ENCODE data around the gene ADCY7.

ADCY7 gene

GRCh38 chr16:50298591-50299507 lies 32.5 kb downstream of the ADCY7 start:
- DNase-seq (ENCODE audit: low read depth, low spot score), result no peak

GRCh38 chr16:50299508-50300105 lies 33.3 kb downstream of the ADCY7 start:
- DNase-seq (ENCODE audit: low read depth, low spot score), result no peak

DNA sequence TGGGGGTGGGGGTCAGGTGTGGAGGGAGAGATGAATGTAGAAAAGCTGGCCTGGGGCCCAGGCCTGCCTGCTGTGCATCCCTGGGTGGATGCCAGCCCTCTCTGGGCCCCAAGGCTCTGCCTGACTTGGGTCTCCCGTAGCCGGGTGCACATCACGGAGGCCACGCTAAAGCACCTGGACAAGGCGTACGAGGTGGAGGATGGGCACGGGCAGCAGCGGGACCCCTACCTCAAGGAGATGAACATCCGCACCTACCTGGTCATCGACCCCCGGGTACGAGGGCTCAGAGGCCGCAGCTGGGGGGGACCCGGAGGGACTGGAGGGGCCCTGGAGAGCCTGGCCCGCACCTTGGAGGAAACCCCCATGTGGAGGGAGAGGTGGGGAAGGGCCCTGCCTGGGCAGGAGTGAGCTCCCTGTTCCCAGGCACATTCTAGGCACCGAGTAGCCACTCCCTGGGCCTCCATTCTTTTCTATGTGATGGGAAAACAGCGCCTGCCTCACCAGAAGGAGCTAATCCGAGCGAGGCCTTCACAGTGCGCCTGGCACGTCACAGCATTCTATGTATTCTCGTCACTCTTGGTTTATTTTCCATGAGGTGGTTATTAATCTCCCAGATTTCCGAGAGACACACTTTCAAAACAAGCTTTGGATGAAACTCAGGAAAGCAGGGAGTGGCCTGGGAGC lies 34.7 kb downstream of the ADCY7 start:
- DNase-seq (ENCODE audit: low read depth, low spot score), result no peak

DNA sequence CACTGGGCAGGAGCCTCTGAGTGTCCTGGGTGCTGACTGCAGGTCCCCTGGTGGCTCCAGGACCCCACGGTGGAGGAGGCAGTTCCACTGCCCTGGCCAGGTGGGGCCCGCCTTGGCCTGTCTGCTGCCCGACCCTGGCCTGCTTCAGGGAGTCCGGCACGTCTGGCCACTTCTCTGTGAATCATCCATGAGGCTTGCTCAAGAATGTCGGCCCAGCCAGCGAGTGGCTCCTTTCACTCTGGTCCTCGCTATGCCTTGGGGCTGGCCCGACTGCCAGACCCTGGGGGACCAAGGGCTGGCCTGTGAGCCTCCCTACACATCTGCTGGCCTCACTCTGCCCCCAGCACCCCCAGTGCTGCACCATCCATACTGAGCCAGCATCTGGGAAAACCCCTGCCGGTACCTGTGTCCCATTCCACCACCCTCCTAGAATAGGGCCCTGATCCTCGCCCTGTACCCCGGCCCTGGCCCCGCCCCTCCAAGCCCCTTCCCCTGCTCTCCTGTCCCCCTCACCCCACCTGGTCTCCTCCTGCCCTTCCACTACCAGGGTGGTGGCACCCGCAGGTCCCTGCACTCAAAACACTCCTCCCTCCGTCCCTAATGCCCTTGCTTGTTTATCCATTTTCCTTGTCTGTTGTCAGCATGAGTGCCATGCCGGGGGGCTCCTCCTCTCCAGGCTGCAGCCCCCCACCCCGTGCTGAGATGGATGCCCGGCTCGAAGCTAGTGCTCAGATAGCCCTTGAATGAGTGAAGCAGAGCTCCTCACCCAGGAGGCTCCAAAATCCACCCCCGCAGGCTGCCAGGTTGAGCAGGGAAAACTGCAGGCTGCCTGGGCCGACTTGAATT lies 35.5 kb downstream of the ADCY7 start:
- DNase-seq (ENCODE audit: low read depth, low spot score), result no peak

GRCh38 chr16:50302472-50303005 lies 36.2 kb downstream of the ADCY7 start:
- no peak for DNase-seq (ENCODE audit: low read depth, low spot score)

GRCh38 chr16:50303041-50303604 lies 36.8 kb downstream of the ADCY7 start:
- no peak for DNase-seq (ENCODE audit: low read depth, low spot score)

GRCh38 chr16:50303605-50304466 lies 37.5 kb downstream of the ADCY7 start:
- DNase-seq (ENCODE audit: low read depth, low spot score), result no peak

GRCh38 chr16:50304467-50305440 lies 38.4 kb downstream of the ADCY7 start:
- DNase-seq (ENCODE audit: low read depth, low spot score), result no peak

GRCh38 chr16:50305441-50306061 lies 39.2 kb downstream of the ADCY7 start:
- DNase-seq (ENCODE audit: low read depth, low spot score), result no peak

- no peak for DNase-seq (ENCODE audit: low read depth, low spot score)
Observed at GRCh38 chr16:50306287-50306686, 39.9 kb downstream of the ADCY7 start.

DNA sequence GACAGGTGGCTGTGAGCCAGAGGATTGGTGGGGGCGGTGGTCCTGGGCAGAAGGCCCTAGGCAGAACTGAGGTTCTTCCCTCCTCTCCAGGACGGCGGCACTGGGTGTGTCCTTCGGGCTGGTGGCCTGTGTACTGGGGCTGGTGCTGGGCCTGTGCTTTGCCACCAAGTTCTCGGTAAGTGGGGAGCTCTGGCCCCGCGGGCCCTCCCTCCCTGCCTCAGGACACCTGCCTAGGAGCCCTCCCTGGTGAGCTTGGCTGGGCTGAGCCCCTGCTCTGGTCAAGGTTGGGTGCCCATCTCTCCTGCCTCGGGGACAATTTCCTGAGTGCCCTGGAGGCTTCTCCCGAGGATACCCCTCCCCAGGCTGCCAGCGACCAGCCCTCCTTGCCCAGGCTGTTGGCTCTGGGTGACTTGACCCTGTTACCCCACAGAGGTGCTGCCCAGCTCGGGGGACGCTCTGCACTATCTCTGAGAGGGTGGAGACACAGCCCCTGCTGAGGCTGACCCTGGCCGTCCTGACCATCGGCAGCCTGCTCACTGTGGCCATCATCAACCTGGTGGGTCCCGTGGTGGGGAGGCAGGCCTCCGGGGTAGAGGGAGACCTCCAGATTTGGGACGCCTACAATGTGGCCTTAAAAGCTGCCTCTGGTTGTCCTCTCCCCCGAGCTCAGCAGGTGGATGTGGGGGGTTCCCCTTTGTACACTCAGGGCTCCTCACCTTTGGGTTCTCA lies 42.0 kb downstream of the ADCY7 start:
- DNase-seq (ENCODE audit: low read depth, low spot score), result no peak

- no peak for DNase-seq (ENCODE audit: low read depth, low spot score)
Observed at GRCh38 chr16:50309156-50309526, 42.8 kb downstream of the ADCY7 start.

DNA sequence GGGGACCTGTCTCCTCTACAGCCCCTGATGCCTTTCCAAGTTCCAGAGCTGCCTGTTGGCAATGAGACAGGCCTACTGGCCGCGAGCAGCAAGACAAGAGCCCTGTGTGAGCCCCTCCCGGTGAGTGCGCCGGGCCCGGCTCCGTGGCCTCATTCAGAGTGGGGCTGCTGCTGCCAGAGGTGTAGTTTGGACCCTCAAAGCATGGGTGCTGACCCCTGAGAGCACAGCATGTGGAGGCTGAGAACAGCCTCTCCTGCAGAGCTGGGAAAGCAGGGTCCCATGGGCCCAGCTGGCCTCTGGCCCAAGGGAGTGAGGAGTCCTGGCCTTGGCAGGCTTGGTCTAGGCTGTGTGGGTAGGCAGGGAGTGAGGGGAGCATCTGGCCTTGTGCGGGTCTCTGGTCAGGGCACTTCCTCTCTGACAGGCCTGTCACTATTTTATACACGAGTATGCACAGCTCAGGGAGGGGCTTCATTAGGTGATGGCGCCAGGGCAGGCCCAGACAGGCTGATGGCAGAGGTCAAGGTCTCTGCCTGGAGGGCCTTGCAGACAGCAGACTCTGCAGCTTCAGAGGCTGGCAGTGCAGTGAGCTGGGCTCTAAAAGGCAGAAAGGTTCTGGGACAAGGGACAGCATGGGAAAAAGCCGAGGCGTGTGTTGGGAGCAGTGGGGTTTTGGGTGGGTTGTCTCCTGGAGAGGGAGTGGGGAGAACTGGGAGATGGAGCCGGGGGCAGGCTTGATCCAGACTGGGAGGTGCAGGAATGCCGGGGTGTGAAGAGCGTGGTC lies 43.4 kb downstream of the ADCY7 start:
- no peak for DNase-seq (ENCODE audit: low read depth, low spot score)

- no peak for DNase-seq (ENCODE audit: low read depth, low spot score)
Observed at GRCh38 chr16:50310308-50311133, 44.2 kb downstream of the ADCY7 start.

- no peak for DNase-seq (ENCODE audit: low read depth, low spot score)
Observed at GRCh38 chr16:50311134-50311528, 44.8 kb downstream of the ADCY7 start.

GRCh38 chr16:50311891-50312501 lies 45.6 kb downstream of the ADCY7 start:
- no peak for DNase-seq (ENCODE audit: low read depth, low spot score)
